Retinal pigment epithelial cell (primary cell): ENCODE data around the gene SLBP.

Experiments used
- DNase-seq: peaks from one replicate; pipeline ENCODE4 v3.0.0-alpha.2; 2010; ENCODE audit warnings: low read depth
- H3K4me3 ChIP-seq: 2 replicates; pipeline ENCODE4 v1.5.1; 2011; ENCODE audit warnings: mild to moderate bottlenecking, low read length, control low read depth, moderate library complexity
- CTCF ChIP-seq: conservative IDR thresholded peaks from 2 replicates; pipeline ENCODE4 v1.5.1; 2011; ENCODE audit warnings: low read depth, low read length, control low read depth, inconsistent platforms

SLBP gene

GRCh38 chr4:1757836-1758235 lies 45.7 kb upstream of the SLBP start:
- H3K4me3 ChIP-seq = no peak overlapping the region
- no peak for DNase-seq
- no peak for TF ChIP-seq CTCF

- no peak for DNase-seq
- no peak overlapping the region for H3K4me3 ChIP-seq
- no peak for TF ChIP-seq CTCF
These were observed 45.0 kb upstream of the SLBP start for GRCh38 chr4:1756893-1757779.

GRCh38 chr4:1756079-1756478 lies 44.0 kb upstream of the SLBP start:
- no peak for DNase-seq
- TF ChIP-seq CTCF = no peak
- H3K4me3 ChIP-seq = no peak overlapping the region

- DNase-seq = no peak
- TF ChIP-seq CTCF = no peak
- H3K4me3 ChIP-seq = no peak overlapping the region
These were observed 43.2 kb upstream of the SLBP start for GRCh38 chr4:1755297-1755696.

GRCh38 chr4:1754336-1754735 lies 42.2 kb upstream of the SLBP start:
- no peak overlapping the region for H3K4me3 ChIP-seq
- TF ChIP-seq CTCF = no peak
- no peak for DNase-seq

GRCh38 chr4:1753697-1754311 lies 41.7 kb upstream of the SLBP start:
- H3K4me3 ChIP-seq = no peak overlapping the region
- no peak for DNase-seq
- TF ChIP-seq CTCF = no peak

GRCh38 chr4:1753294-1753696 lies 41.2 kb upstream of the SLBP start:
- DNase-seq = no peak
- no peak overlapping the region for H3K4me3 ChIP-seq
- no peak for TF ChIP-seq CTCF
